ENCODE measurements around the gene CKM. TPM values are rescaled to one million over a fixed set of nuclear protein-coding genes. Genes with fewer than 3 reads are reported as not detected.

Gene CKM
- total and polyA plus RNA-seq, 2 donors (not counting 3 experiments of a cell fraction or from before 2014, with no cell fraction given), result not detected

DNA sequence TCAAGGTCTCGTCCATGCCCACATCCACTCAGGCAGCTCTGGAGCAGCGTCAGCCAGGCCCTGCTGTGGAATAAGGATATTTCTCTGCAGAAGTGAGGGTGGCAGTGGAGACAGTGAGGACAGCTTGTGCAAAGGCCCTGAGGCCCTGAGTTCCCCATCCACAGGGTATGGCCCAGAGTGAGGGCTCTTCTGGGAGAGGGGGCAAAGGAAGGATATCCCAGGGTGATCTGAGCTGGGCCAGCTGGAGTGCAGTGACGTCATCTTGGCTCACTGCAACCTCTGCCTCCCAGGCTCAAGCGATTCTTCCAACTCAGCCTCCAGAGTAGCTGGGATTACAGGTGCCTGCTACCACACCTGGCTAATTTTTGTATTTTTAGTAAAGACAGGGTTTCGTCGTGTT lies 60.1 kb downstream of the CKM start:
- H4K20me1 ChIP-seq (replicated peaks; ENCODE audit: control insufficient read depth, extremely low read depth, insufficient read depth, low read length), result no peaks in the 10 kb centered on the region
- H3K4me3 ChIP-seq (replicated peaks in 1 of 3; ENCODE audit: insufficient read depth in 1 of 3, low read depth in 1 of 3, low read length in 3 of 3), result no peak overlapping the region
- no peaks in the 10 kb centered on the region for H3K9me1 ChIP-seq (replicated peaks; ENCODE audit: control insufficient read depth, extremely low read depth, insufficient read depth, low read length)
- no peak overlapping the region for H2AFZ ChIP-seq (ENCODE audit: low read depth, low read length)
- H3K27me3 ChIP-seq (ENCODE audit: control insufficient read depth in 2 of 2, insufficient read depth in 2 of 2, low read length in 2 of 2), result no peaks in the 10 kb centered on the region
- H3K4me1 ChIP-seq (ENCODE audit: control insufficient read depth, extremely low read depth, insufficient read depth, low read length), result no peaks in the 10 kb centered on the region
- DNase-seq (ENCODE audit: low read depth, low spot score), result no peak
- BruUV-seq (replicated peaks), result no TSS peak
- no peaks in the 10 kb centered on the region for H3K9me3 ChIP-seq (replicated peaks; ENCODE audit: control insufficient read depth, insufficient read depth, low read length)
- H3K36me3 ChIP-seq (ENCODE audit: control insufficient read depth in 2 of 2, extremely low read depth in 1 of 2, insufficient read depth in 2 of 2, low read length in 2 of 2), result peaks cover 0 to 13% of the 10 kb centered on the region in 2 experiments
- no peak overlapping the region for H3K9ac ChIP-seq (replicated peaks; ENCODE audit: extremely low read depth, insufficient read depth, low read length)
- no peak overlapping the region for H3K27ac ChIP-seq (ENCODE audit: insufficient read depth, low read depth, low read length)
- TF ChIP-seq FOS (IDR thresholded peaks at IDR 0.05; ENCODE audit: borderline replicate concordance, insufficient read depth, low read length) (no peak), POLR2A (IDR thresholded peaks at IDR 0.05; ENCODE audit: low read depth, low read length) (no peak), JUN (IDR thresholded peaks at IDR 0.05; ENCODE audit: borderline replicate concordance, insufficient read depth, insufficient read length, low read depth) (no peak), GATA2 (IDR thresholded peaks at IDR 0.05; ENCODE audit: insufficient read depth, insufficient read length, low read depth, low read length) (no peak), POLR2AphosphoS5 (IDR thresholded peaks at IDR 0.05; ENCODE audit: insufficient read depth, low read depth, low read length) (no peak), EZH2 (IDR thresholded peaks at IDR 0.05; ENCODE audit: borderline replicate concordance, low read depth, low read length, severe bottlenecking) (no peak), MYC (IDR thresholded peaks at IDR 0.05; ENCODE audit: low read depth, low read length) (no peak)
- TF ChIP-seq, protein P1, sequence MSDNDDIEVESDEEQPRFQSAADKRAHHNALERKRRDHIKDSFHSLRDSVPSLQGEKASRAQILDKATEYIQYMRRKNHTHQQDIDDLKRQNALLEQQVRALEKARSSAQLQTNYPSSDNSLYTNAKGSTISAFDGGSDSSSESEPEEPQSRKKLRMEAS (IDR thresholded peaks at IDR 0.05; ENCODE audit: insufficient read depth, insufficient read length), result no peak
- TF ChIP-seq, protein P2, sequence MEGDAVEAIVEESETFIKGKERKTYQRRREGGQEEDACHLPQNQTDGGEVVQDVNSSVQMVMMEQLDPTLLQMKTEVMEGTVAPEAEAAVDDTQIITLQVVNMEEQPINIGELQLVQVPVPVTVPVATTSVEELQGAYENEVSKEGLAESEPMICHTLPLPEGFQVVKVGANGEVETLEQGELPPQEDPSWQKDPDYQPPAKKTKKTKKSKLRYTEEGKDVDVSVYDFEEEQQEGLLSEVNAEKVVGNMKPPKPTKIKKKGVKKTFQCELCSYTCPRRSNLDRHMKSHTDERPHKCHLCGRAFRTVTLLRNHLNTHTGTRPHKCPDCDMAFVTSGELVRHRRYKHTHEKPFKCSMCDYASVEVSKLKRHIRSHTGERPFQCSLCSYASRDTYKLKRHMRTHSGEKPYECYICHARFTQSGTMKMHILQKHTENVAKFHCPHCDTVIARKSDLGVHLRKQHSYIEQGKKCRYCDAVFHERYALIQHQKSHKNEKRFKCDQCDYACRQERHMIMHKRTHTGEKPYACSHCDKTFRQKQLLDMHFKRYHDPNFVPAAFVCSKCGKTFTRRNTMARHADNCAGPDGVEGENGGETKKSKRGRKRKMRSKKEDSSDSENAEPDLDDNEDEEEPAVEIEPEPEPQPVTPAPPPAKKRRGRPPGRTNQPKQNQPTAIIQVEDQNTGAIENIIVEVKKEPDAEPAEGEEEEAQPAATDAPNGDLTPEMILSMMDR (IDR thresholded peaks at IDR 0.05; ENCODE audit: extremely low read depth in 1 of 2, insufficient read depth in 1 of 2, low read depth in 1 of 2, low read length in 2 of 2), result no peak
- H3K79me2 ChIP-seq (ENCODE audit: control insufficient read depth, insufficient read depth, low read length), result no peaks in the 10 kb centered on the region
- FAIRE-seq, result no peak
- H3K4me2 ChIP-seq (ENCODE audit: insufficient read depth, low read length), result no peak overlapping the region
- dilution Hi-C loops (cut with MboI; ENCODE audit: extremely low pct_ligation_motif_present, low sequenced_read_pairs), result no loop called here
- ChIA-PET POLR2A (no interaction called here), CTCF (no interaction called here)
- intact Hi-C loops (cut with micrococcal nuclease), result no loop called here
